Neuronal stem cell (in vitro differentiated cells): ENCODE results near the gene ACBD6.

Experiments used
- DNase-seq: peaks from one replicate; pipeline ENCODE4 v3.0.0-alpha.2; 2013; ENCODE audit warnings: low spot score
- H2AFZ ChIP-seq: one replicate; pipeline ENCODE4 v1.6.1; 2013; ENCODE audit warnings: mild to moderate bottlenecking, low read length, inconsistent platforms
- H2AK5ac ChIP-seq: 2 replicates; pipeline ENCODE4 v1.6.1; 2013; ENCODE audit warnings: low read depth, mild to moderate bottlenecking, inconsistent platforms, low read length, moderate library complexity, mixed read lengths
- H2BK120ac ChIP-seq: 2 replicates; pipeline ENCODE4 v1.6.1; 2013; ENCODE audit warnings: low read depth, mild to moderate bottlenecking, inconsistent platforms, low read length, moderate library complexity, mixed read lengths
- H2BK12ac ChIP-seq: one replicate; pipeline ENCODE4 v1.6.1; 2013; ENCODE audit warnings: low read length, inconsistent platforms
- H2BK15ac ChIP-seq: 2 replicates; pipeline ENCODE4 v1.6.1; 2013; ENCODE audit warnings: mild to moderate bottlenecking, low read length, inconsistent platforms, mixed read lengths
- H2BK5ac ChIP-seq: one replicate; pipeline ENCODE4 v1.6.1; 2013; ENCODE audit warnings: inconsistent platforms, mild to moderate bottlenecking, low read length, moderate library complexity
- H3K14ac ChIP-seq: one replicate; pipeline ENCODE4 v1.6.1; 2013; ENCODE audit warnings: low read length, inconsistent platforms
- H3K18ac ChIP-seq: 2 replicates; pipeline ENCODE4 v1.6.1; 2013; ENCODE audit warnings: low read length, inconsistent platforms
- H3K23ac ChIP-seq: 2 replicates; pipeline ENCODE4 v1.6.1; 2013; ENCODE audit warnings: low read depth, mild to moderate bottlenecking, mixed read lengths, low read length, inconsistent platforms; ENCODE audit not compliant: poor library complexity
- H3K27ac ChIP-seq: replicated peaks from 3 replicates; pipeline ENCODE4 v1.5.1; 2013; ENCODE audit warnings: low read length, inconsistent platforms
- H3K27me3 ChIP-seq, 3 experiments: 2 replicates each; pipeline ENCODE4 v1.6.1; 2013; ENCODE audit warnings: low read length in 3 of 3, mild to moderate bottlenecking in 2 of 3, inconsistent platforms in 1 of 3, low read depth in 1 of 3, mixed read lengths in 1 of 3, moderate library complexity in 1 of 3; ENCODE audit not compliant: control insufficient read depth in 3 of 3, insufficient read depth in 3 of 3
- H3K36me3 ChIP-seq, 2 donors: replicated peaks in 1 of 2; 2 replicates each; pipeline ENCODE4 v1.6.1; 2013; ENCODE audit warnings: low read length in 2 of 2; ENCODE audit not compliant: control insufficient read depth in 2 of 2, insufficient read depth in 2 of 2
- H3K4ac ChIP-seq: 2 replicates; pipeline ENCODE4 v1.6.1; 2013; ENCODE audit warnings: inconsistent platforms, mild to moderate bottlenecking, low read length, moderate library complexity
- H3K4me1 ChIP-seq, 2 donors: 1 replicate in 1 of 2; 2 replicates in 1 of 2; pipeline ENCODE4 v1.6.1; 2013; ENCODE audit warnings: low read length in 2 of 2, low read depth in 1 of 2; ENCODE audit not compliant: control insufficient read depth in 2 of 2, insufficient read depth in 1 of 2
- H3K4me2 ChIP-seq: one replicate; pipeline ENCODE4 v1.6.1; 2013; ENCODE audit warnings: mild to moderate bottlenecking, low read length, inconsistent platforms; ENCODE audit not compliant: insufficient read depth, poor library complexity, severe bottlenecking
- H3K4me3 ChIP-seq, 2 donors: 2 replicates each; pipeline ENCODE4 v1.5.1; 2013; ENCODE audit warnings: low read length in 2 of 2, mild to moderate bottlenecking in 2 of 2, inconsistent platforms in 1 of 2, moderate library complexity in 1 of 2
- H3K79me1 ChIP-seq: one replicate; pipeline ENCODE4 v1.6.1; 2013; ENCODE audit warnings: low read depth, mild to moderate bottlenecking, inconsistent platforms, low read length, moderate library complexity
- H3K9ac ChIP-seq: one replicate; pipeline ENCODE4 v1.6.1; 2013; ENCODE audit warnings: mild to moderate bottlenecking, low read depth, low read length, inconsistent platforms; ENCODE audit not compliant: poor library complexity
- H3K9me3 ChIP-seq, 2 donors: replicated peaks in 1 of 2; 2 replicates each; pipeline versions ENCODE3 to v1.6.1; 2013; ENCODE audit warnings: low read length in 2 of 2, mild to moderate bottlenecking in 2 of 2, inconsistent platforms in 1 of 2, low read depth in 1 of 2, mixed read lengths in 1 of 2, moderate library complexity in 1 of 2; ENCODE audit not compliant: control insufficient read depth in 2 of 2, insufficient read depth in 1 of 2
- H4K8ac ChIP-seq: one replicate; pipeline ENCODE4 v1.6.1; 2013; ENCODE audit warnings: low read depth, mild to moderate bottlenecking, inconsistent platforms, low read length, moderate library complexity
- H4K91ac ChIP-seq: one replicate; pipeline ENCODE4 v1.6.1; 2013; ENCODE audit warnings: low read length, low read depth, mild to moderate bottlenecking, inconsistent platforms; ENCODE audit not compliant: poor library complexity
- WGBS, 2 donors: extraction: QIAGEN DNeasy Blood & Tissue Kit; methylation state at CpG; one replicate each; pipeline ENCODE4 v1.1.7; 2013; ENCODE audit warnings: missing lambda C conversion rate in 2 of 2, mixed read lengths in 1 of 2; ENCODE audit not compliant: insufficient read length in 2 of 2, insufficient replicate concordance in 1 of 2; ENCODE audit errors: extremely low coverage in 2 of 2; 5-methylcytosine and 5-hydroxymethylcytosine counted together

The ACBD6 gene

GRCh38 chr1:180312926-180313325 is 189.5 kb downstream of the ACBD6 start:
- Histone ChIP-seq H3K4ac (no peak overlapping the region), H2BK15ac (no peak overlapping the region), H3K4me1 (peaks cover 0 to 1% of the 10 kb centered on the region in 2 donors), H3K27ac (no peak overlapping the region), H2BK5ac (no peak overlapping the region), H3K9ac (no peak overlapping the region), H2AK5ac (no peak overlapping the region), H3K4me3 (no peak overlapping the region), H4K8ac (no peak overlapping the region), H2BK12ac (no peak overlapping the region), H3K18ac (no peak overlapping the region), H3K4me2 (no peak overlapping the region), H3K9me3 (no peaks in the 10 kb centered on the region), H3K27me3 (no peaks in the 10 kb centered on the region), H2AFZ (no peak overlapping the region), H2BK120ac (no peak overlapping the region), H3K36me3 (peaks cover 0 to 20% of the 10 kb centered on the region in 2 donors), H4K91ac (no peak overlapping the region), H3K79me1 (peaks cover 2% of the 10 kb centered on the region), H3K23ac (no peak overlapping the region), H3K14ac (no peak overlapping the region)
- WGBS, 2 donors: no CpG with 5 or more reads among the region's 2 CpGs
- no peak for DNase-seq

DNA sequence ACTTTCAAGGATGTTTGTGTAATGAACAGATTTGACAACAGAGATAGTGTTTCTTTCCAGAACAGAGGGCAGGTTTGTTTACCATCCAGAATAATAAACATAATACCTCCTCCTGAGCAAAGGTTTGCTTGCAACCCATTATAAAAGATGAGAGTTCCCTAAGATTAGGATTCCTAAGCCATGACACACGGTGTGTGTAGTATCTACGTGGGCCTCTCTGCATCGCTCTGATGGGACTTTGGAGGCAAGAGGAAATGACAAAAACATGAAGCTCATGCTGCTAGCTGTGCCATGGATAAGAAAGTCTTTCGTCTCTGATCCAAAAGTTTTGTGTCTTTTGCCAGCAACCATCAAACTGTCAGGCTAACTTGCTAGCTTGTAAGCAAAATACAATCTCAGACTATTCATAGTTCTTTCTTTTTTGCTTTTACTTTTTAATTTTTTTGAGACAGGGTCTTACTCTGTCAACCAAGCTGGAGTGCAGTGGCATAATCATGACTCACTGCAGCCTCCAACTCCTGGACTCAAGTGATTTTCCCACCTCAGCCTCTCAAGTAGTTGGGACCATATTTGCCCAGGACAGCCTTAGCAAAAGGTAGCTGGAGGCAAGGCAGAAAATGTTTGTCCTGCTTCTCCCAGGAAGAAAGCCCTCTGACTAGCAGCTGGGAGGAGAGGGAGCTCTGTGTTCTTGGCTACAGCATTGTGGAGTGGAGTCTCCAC is 191.2 kb downstream of the ACBD6 start:
- H3K27me3 ChIP-seq: no peaks in the 10 kb centered on the region
- H2BK5ac ChIP-seq: no peak overlapping the region
- H3K23ac ChIP-seq: no peak overlapping the region
- DNase-seq: no peak
- H3K79me1 ChIP-seq: no peaks in the 10 kb centered on the region
- H3K9ac ChIP-seq: no peak overlapping the region
- H2AFZ ChIP-seq: no peak overlapping the region
- H3K14ac ChIP-seq: no peak overlapping the region
- peaks cover 0 to 1% of the 10 kb centered on the region in 2 donors for H3K4me1 ChIP-seq
- no CpG with 5 or more reads among the region's 4 CpGs for WGBS, 2 donors
- no peak overlapping the region for H4K8ac ChIP-seq
- peaks cover 0 to 20% of the 10 kb centered on the region in 2 donors for H3K36me3 ChIP-seq
- H3K9me3 ChIP-seq: peaks cover 0 to 3% of the 10 kb centered on the region in 2 donors
- no peak overlapping the region for H2BK12ac ChIP-seq
- no peak overlapping the region for H2BK15ac ChIP-seq
- H3K4me3 ChIP-seq: no peak overlapping the region
- no peak overlapping the region for H3K18ac ChIP-seq
- H2BK120ac ChIP-seq: no peak overlapping the region
- no peak overlapping the region for H4K91ac ChIP-seq
- no peak overlapping the region for H3K4ac ChIP-seq
- H3K4me2 ChIP-seq: no peak overlapping the region
- H2AK5ac ChIP-seq: no peak overlapping the region
- no peak overlapping the region for H3K27ac ChIP-seq

GRCh38 chr1:180310095-180310494 is 192.3 kb downstream of the ACBD6 start:
- H3K23ac ChIP-seq: no peak overlapping the region
- H4K8ac ChIP-seq: no peak overlapping the region
- H4K91ac ChIP-seq: no peak overlapping the region
- H3K4me1 ChIP-seq: peaks cover 0 to 1% of the 10 kb centered on the region in 2 donors
- peaks cover 0 to 20% of the 10 kb centered on the region in 2 donors for H3K36me3 ChIP-seq
- no peak overlapping the region for H2BK5ac ChIP-seq
- no peak overlapping the region for H3K4me2 ChIP-seq
- H3K18ac ChIP-seq: no peak overlapping the region
- no peak overlapping the region for H3K14ac ChIP-seq
- no peak overlapping the region for H3K4me3 ChIP-seq
- H3K79me1 ChIP-seq: no peaks in the 10 kb centered on the region
- H2AFZ ChIP-seq: no peak overlapping the region
- no peaks in the 10 kb centered on the region for H3K27me3 ChIP-seq
- no peak overlapping the region for H2BK15ac ChIP-seq
- no peak overlapping the region for H3K4ac ChIP-seq
- no peak for DNase-seq
- H3K9me3 ChIP-seq: peaks cover 0 to 3% of the 10 kb centered on the region in 2 donors
- no peak overlapping the region for H2BK120ac ChIP-seq
- H3K27ac ChIP-seq: no peak overlapping the region
- no peak overlapping the region for H2BK12ac ChIP-seq
- no peak overlapping the region for H3K9ac ChIP-seq
- no CpG with 5 or more reads among the region's 3 CpGs for WGBS, 2 donors
- no peak overlapping the region for H2AK5ac ChIP-seq

- H3K79me1 ChIP-seq: no peaks in the 10 kb centered on the region
- H4K8ac ChIP-seq: no peak overlapping the region
- no peak overlapping the region for H3K9ac ChIP-seq
- H3K4me2 ChIP-seq: no peak overlapping the region
- H2BK12ac ChIP-seq: no peak overlapping the region
- H3K4me1 ChIP-seq: peaks cover 0 to 1% of the 10 kb centered on the region in 2 donors
- peaks cover 0 to 20% of the 10 kb centered on the region in 2 donors for H3K36me3 ChIP-seq
- H3K27ac ChIP-seq: no peak overlapping the region
- H2AK5ac ChIP-seq: no peak overlapping the region
- DNase-seq: no peak
- no peaks in the 10 kb centered on the region for H3K27me3 ChIP-seq
- no peak overlapping the region for H3K18ac ChIP-seq
- H3K23ac ChIP-seq: no peak overlapping the region
- no peak overlapping the region for H2BK120ac ChIP-seq
- no peak overlapping the region for H3K4ac ChIP-seq
- no peak overlapping the region for H2BK5ac ChIP-seq
- no peak overlapping the region for H2AFZ ChIP-seq
- H3K4me3 ChIP-seq: no peak overlapping the region
- no peak overlapping the region for H2BK15ac ChIP-seq
- H3K14ac ChIP-seq: no peak overlapping the region
- H3K9me3 ChIP-seq: peaks cover 0 to 3% of the 10 kb centered on the region in 2 donors
- H4K91ac ChIP-seq: no peak overlapping the region
- no CpG with 5 or more reads among the region's 1 CpG for WGBS, 2 donors
Observed at GRCh38 chr1:180309338-180309737, 193.0 kb downstream of the ACBD6 start.
